Spleen (tissue), 11 donors: ENCODE results near the gene NSF. TPM values are rescaled to one million over a fixed set of nuclear protein-coding genes. Genes with fewer than 3 reads are reported as not detected.

Source experiments
- DNase-seq: peaks from one replicate; pipeline ENCODE4 v3.0.0-alpha.2; 2020
- H3K27ac ChIP-seq, 8 donors: fragments of 200-600 bp; sonication (generic) in 7 of 8; 1 replicate in 4 of 8; 2 replicates in 4 of 8; pipeline versions ENCODE4 v1.5.0 to v1.8.0; 2016 to 2021; ENCODE audit warnings: inconsistent platforms in 4 of 8, mild to moderate bottlenecking in 4 of 8, moderate library complexity in 1 of 8
- H3K27me3 ChIP-seq, 7 donors: fragments of 200-600 bp; sonication (generic) in 6 of 7; replicated peaks in 1 of 7; 1 replicate in 4 of 7; 2 replicates in 3 of 7; pipeline versions ENCODE4 v1.5.0 to v1.8.0; 2016 to 2021; ENCODE audit warnings: inconsistent platforms in 3 of 7, mild to moderate bottlenecking in 1 of 7
- H3K36me3 ChIP-seq, 6 donors: fragments of 200-600 bp; sonication (generic) in 5 of 6; 1 replicate in 4 of 6; 2 replicates in 2 of 6; pipeline versions ENCODE4 v1.5.0 to v1.8.0; 2016 to 2021; ENCODE audit warnings: inconsistent platforms in 2 of 6
- H3K4me1 ChIP-seq, 6 donors: fragments of 200-600 bp; sonication (generic) in 5 of 6; 1 replicate in 3 of 6; 2 replicates in 3 of 6; pipeline versions ENCODE4 v1.5.0 to v1.8.0; 2016 to 2021; ENCODE audit warnings: inconsistent platforms in 3 of 6
- H3K4me3 ChIP-seq, 8 donors: fragments of 200-600 bp; sonication (generic) in 7 of 8; 1 replicate in 4 of 8; 2 replicates in 4 of 8; pipeline versions ENCODE4 v1.5.0 to v1.8.0; 2016 to 2021; ENCODE audit warnings: inconsistent platforms in 4 of 8, mild to moderate bottlenecking in 4 of 8, moderate library complexity in 2 of 8
- H3K9me3 ChIP-seq, 8 donors: fragments of 200-600 bp; sonication (generic) in 7 of 8; 1 replicate in 4 of 8; 2 replicates in 4 of 8; pipeline versions ENCODE4 v1.5.0 to v1.8.0; 2016 to 2021; ENCODE audit warnings: inconsistent platforms in 4 of 8
- POLR2A ChIP-seq, 3 donors: fragments of 450-650 bp; IDR thresholded peaks; one replicate each; pipeline ENCODE4 v1.5.1; 2017; ENCODE audit warnings: antibody characterized with exemption in 3 of 3, mild to moderate bottlenecking in 1 of 3
- POLR2AphosphoS5 ChIP-seq, 3 donors: sonication (generic); formaldehyde crosslinking; IDR thresholded peaks; one replicate each; pipeline ENCODE4 v1.5.1; 2017; ENCODE audit warnings: antibody characterized with exemption in 3 of 3
- WGBS, 5 donors: extraction: QIAGEN DNeasy Blood & Tissue Kit in 3 of 5; methylation state at CpG; one replicate each; pipeline versions ENCODE4 v1.1.5 to v1.1.7; 2013 to 2018; 5-methylcytosine and 5-hydroxymethylcytosine counted together
- intact Hi-C: fragments of 100-400 bp; cut with DNase I; formaldehyde crosslinking; loops from one replicate; pipeline ENCODE4 v1.15.0; 2023; ENCODE audit warnings: low total_unique reads
- polyA plus RNA-seq, 3 donors: library from polyadenylated mRNA; stranded (reverse); fragments of 200-250 nt; gene quantifications; one replicate each; pipeline ENCODE4 v1.2.1, GENCODE V29; 2013
- total RNA-seq, 7 donors: library from RNA; depleted of rRNA in 3 of 7; stranded (reverse); fragments of >200 nt in 3 of 7; fragmentation: NEBNext Ultra II Directional in 4 of 7; extraction: Animal tissue kit (Norgen Biotek cat#: 25700) in 4 of 7; gene quantifications; one replicate each; pipeline versions ENCODE4 v1.1.0 to v1.2.1, GENCODE V29; 2016 to 2021
- TF ChIP-seq, protein P1 (sequence below), 11 experiments: fragments of 200-600 bp in 7 of 11; fragments of 450-650 bp in 4 of 11; sonication (generic) in 4 of 11; IDR thresholded peaks in 8 of 11; conservative IDR thresholded peaks in 3 of 11; 1 replicate in 7 of 11; 2 replicates in 4 of 11; pipeline versions ENCODE4 v1.4.0 to v1.8.0; 2016 to 2021; ENCODE audit warnings: antibody characterized with exemption in 11 of 11, inconsistent platforms in 4 of 11, mild to moderate bottlenecking in 1 of 11
- donor health status: healthy with polysubstance abuse.
- donor health status: DM: no; HTN: no; CAD: no; lungs with moderate emphysema.
- donor health status: DM: no; HTN: no; CAD: no.
- donor health status: Bipolar disorder and iron deficiency.
- donor health status: healthy.
- donor health status: DM: no; HTN: no; CAD: no.
- donor health status: DM: yes; HTN: yes; CAD: no.

Gene NSF
- total and polyA plus RNA-seq, 10 donors: 8.7 to 57.6 (median 42.4) TPM

DNA sequence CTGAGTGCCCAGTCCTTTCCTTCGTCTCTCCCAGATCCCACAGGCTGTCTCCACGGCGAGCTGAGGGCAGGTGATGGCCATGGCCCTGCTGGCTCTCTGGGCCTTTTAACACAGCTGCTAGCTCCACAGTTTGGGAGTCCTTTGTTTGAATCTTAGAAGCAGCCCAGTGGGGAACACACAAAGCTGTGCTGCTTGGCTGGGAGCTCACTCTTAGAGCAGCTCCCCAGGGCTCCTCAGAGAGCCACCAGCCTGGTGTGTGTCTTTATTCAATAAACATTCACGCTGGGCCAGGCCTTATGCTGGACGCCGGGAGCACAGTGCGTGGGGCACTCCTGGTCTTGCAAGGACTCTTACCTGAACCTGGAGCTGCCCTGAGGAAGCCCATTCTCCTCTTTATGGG is 198.3 kb downstream of the NSF start:
- Histone ChIP-seq H3K27ac (no peak overlapping the region), H3K9me3 (peaks cover 0 to 12% (median 4%) of the 10 kb centered on the region in 8 donors), H3K36me3 (no peaks in the 10 kb centered on the region), H3K4me1 (no peaks in the 10 kb centered on the region), H3K4me3 (no peak overlapping the region), H3K27me3 (peaks cover 0 to 38% (median 0%) of the 10 kb centered on the region in 7 donors)
- intact Hi-C loops: no loop called here
- TF ChIP-seq POLR2A (IDR thresholded peaks at IDR 0.05) (no peak), POLR2AphosphoS5 (IDR thresholded peaks at IDR 0.05) (no peak)
- TF ChIP-seq, protein P1, sequence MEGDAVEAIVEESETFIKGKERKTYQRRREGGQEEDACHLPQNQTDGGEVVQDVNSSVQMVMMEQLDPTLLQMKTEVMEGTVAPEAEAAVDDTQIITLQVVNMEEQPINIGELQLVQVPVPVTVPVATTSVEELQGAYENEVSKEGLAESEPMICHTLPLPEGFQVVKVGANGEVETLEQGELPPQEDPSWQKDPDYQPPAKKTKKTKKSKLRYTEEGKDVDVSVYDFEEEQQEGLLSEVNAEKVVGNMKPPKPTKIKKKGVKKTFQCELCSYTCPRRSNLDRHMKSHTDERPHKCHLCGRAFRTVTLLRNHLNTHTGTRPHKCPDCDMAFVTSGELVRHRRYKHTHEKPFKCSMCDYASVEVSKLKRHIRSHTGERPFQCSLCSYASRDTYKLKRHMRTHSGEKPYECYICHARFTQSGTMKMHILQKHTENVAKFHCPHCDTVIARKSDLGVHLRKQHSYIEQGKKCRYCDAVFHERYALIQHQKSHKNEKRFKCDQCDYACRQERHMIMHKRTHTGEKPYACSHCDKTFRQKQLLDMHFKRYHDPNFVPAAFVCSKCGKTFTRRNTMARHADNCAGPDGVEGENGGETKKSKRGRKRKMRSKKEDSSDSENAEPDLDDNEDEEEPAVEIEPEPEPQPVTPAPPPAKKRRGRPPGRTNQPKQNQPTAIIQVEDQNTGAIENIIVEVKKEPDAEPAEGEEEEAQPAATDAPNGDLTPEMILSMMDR (IDR thresholded peaks at IDR 0.05 in 8 of 11, conservative IDR thresholded peaks at IDR 0.05 in 3 of 11): no peak
- 87 to 95% (median 90%) methylated on average over 5 to 7 of the region's 7 CpGs for WGBS, 5 donors
- DNase-seq: no peak

DNA sequence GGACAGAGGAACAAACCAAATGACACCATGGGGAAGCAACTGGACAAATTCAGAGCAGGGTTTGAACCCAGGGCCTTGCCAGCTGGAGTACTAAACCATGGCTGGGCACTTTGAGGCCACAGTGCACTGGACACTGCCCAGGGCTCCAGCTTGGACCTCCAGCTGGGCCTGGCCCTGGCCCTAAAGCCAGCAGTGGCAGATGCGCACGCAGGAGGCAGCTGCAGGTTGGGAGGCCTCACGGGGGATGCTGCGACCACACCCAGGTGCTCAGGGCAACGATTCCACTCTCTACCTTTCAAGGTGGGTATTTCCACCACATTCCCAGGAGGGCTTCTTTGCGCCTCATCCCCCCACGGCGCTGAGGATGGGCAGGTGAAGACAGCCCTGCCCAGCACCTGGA is 199.1 kb downstream of the NSF start:
- H3K4me1 ChIP-seq: no peaks in the 10 kb centered on the region
- WGBS, 5 donors: 87 to 93% (median 90%) methylated on average over 8 of the region's 8 CpGs
- intact Hi-C loops: no loop called here
- no peak overlapping the region for H3K27ac ChIP-seq
- DNase-seq: no peak
- no peaks in the 10 kb centered on the region for H3K36me3 ChIP-seq
- no peak overlapping the region for H3K4me3 ChIP-seq
- H3K27me3 ChIP-seq: peaks cover 0 to 47% (median 0%) of the 10 kb centered on the region in 7 donors
- TF ChIP-seq POLR2AphosphoS5 (IDR thresholded peaks at IDR 0.05): no peak
- TF ChIP-seq POLR2A (IDR thresholded peaks at IDR 0.05): no peak
- TF ChIP-seq, protein P1 (IDR thresholded peaks at IDR 0.05 in 8 of 11, conservative IDR thresholded peaks at IDR 0.05 in 3 of 11): no peak
- H3K9me3 ChIP-seq: peaks cover 0 to 12% (median 4%) of the 10 kb centered on the region in 8 donors

DNA sequence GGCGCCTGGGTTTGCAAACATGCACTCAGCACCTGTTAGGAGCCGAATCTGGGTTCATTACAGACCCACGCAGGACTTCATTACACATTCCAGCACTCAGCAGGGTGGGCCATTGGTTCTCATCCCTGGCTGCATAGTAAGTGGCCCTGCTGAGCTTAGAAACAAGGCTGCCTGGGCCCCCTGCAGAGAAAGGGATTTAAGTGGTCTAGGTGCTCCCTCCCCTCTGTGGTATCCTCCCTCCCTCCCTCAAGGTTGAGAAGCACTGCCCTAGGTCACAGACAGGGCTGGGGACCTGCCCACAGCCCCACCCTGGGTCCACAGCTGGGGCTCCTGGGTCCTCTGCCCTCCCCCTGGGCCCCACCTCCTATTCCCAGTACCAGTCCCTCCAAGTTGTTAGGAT is 199.7 kb downstream of the NSF start:
- Histone ChIP-seq H3K27ac (no peak overlapping the region), H3K36me3 (no peaks in the 10 kb centered on the region), H3K27me3 (peaks cover 0 to 53% (median 0%) of the 10 kb centered on the region in 7 donors), H3K9me3 (peaks cover 0 to 12% (median 4%) of the 10 kb centered on the region in 8 donors), H3K4me3 (no peak overlapping the region), H3K4me1 (no peaks in the 10 kb centered on the region)
- 65 to 92% (median 78%) methylated on average over 3 of the region's 3 CpGs for WGBS, 5 donors
- no peak for TF ChIP-seq POLR2A (IDR thresholded peaks at IDR 0.05)
- TF ChIP-seq, protein P1 (IDR thresholded peaks at IDR 0.05 in 8 of 11, conservative IDR thresholded peaks at IDR 0.05 in 3 of 11): no peak
- no peak for TF ChIP-seq POLR2AphosphoS5 (IDR thresholded peaks at IDR 0.05)
- DNase-seq: no peak
- intact Hi-C loops: no loop called here

DNA sequence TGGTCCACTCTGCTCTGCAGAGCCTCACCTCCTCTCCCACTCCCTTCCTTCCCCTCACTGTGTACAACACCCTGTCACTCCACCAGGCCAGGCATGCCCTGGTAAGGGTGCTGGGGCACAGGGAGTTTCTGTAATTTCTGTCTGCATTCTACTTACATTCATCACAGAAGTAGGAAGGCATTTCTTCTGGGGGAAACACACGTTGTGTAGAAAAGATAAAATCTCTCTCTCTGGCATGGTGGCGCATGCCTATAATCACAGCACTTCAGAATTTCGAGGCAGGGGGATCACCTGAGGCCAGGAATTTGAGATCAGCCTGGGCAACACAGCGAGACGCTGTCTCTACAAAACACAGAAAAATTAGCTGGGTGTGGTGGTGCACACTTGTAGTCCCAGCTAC is 201.1 kb downstream of the NSF start:
- intact Hi-C loops: no loop called here
- Histone ChIP-seq H3K27ac (no peak overlapping the region), H3K4me1 (no peaks in the 10 kb centered on the region), H3K9me3 (peaks cover 0 to 12% (median 4%) of the 10 kb centered on the region in 8 donors), H3K36me3 (no peaks in the 10 kb centered on the region), H3K4me3 (no peak overlapping the region), H3K27me3 (peaks cover 0 to 66% (median 3%) of the 10 kb centered on the region in 7 donors)
- 66 to 76% (median 69%) methylated on average over 5 of the region's 5 CpGs for WGBS, 5 donors
- TF ChIP-seq POLR2A (IDR thresholded peaks at IDR 0.05): no peak
- TF ChIP-seq, protein P1 (IDR thresholded peaks at IDR 0.05 in 8 of 11, conservative IDR thresholded peaks at IDR 0.05 in 3 of 11): no peak
- TF ChIP-seq POLR2AphosphoS5 (IDR thresholded peaks at IDR 0.05): no peak
- no peak for DNase-seq
